Measurements from ENCODE around the gene GMDS.

The GMDS gene

GRCh38 chr6:1895721-1896120 is 349.7 kb downstream of the GMDS start:
- no peak for DNase-seq (ENCODE audit: low read depth in 2 of 2)

GRCh38 chr6:1894954-1895353 is 350.5 kb downstream of the GMDS start:
- no peak for DNase-seq (ENCODE audit: low read depth in 2 of 2)

DNA sequence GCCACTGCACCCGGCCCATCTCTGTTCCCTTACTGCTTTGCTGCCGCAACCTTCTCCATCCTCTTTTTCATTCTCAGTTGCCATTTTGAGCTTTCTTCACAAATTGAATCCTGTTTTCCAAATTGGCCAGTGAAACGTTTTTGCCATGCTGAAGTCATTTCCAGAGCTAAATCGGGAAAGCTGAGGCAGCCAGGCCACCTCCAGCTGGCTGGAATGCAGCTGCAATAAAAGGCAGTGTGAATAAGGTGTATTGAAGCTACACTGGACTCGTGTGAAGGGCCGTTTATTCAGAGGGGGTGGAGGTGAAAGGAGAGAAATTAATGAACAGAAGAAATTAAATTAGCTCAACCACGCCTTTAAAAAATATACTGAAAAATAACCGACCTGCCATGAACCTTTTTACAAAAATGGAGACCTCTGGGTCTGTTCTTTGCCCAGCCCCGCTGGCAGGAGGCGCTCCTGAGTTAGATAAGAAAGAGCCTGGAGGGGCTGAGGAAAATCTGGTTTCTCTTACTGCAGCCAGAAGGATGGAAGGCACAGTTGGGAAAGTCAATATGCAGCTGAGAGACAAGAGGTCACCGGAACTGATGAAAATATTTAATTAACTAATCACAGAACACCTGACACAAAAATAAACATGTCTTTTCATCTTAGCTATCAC is 351.8 kb downstream of the GMDS start:
- no peak for DNase-seq (ENCODE audit: low read depth in 2 of 2)

GRCh38 chr6:1892716-1893115 is 352.7 kb downstream of the GMDS start:
- DNase-seq (ENCODE audit: low read depth in 2 of 2), result no peak

- no peak for DNase-seq (ENCODE audit: low read depth in 2 of 2)
These were observed 354.4 kb downstream of the GMDS start for GRCh38 chr6:1890987-1891386.

- no peak for DNase-seq (ENCODE audit: low read depth in 2 of 2)
These were observed 355.3 kb downstream of the GMDS start for GRCh38 chr6:1890071-1890470.

DNA sequence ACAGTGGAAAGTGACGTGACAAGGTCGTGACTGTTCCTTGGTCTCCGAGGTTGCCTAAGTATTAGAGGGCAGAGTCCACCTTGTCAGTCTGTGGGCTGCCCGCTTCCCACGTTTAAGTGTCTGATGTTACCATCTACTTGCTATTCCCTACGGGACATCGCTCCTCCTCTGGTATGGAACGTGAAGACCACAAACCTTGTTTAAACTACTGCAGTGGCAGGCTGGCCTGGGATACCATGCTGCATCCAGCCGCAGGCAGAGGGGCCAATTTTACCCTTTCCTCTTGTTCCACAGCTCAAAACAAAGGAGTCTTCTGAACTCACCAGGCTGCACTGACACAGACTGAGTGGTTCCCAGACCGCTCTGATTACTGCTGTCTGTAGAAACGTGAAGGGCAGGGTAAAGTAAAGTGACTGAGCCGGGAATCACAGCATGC is 359.8 kb downstream of the GMDS start:
- no peak for DNase-seq (ENCODE audit: low read depth in 2 of 2)

- no peak for DNase-seq (ENCODE audit: low read depth in 2 of 2)
These were observed 361.1 kb downstream of the GMDS start for GRCh38 chr6:1884313-1884712.

GRCh38 chr6:1878330-1878729 is 367.1 kb downstream of the GMDS start:
- no peak for DNase-seq (ENCODE audit: low read depth in 2 of 2)

DNA sequence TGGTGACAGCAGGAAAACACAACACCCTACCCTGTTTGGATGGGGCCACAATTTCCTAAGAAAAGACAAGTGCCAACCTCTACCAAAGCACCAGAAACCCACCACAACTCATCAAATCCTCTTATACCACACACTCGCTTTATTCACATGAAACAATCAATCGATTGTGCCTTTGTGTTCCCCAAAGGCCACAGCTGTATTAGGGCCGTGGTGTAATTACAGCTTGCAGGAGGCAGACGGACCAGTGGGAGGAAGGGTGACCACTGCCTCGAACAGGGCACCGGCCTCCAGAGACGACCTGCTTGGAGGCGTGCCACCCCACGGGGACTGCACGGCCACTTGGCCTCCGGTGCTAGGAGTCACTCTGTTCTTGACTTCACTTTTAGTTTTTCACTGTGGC is 371.6 kb downstream of the GMDS start:
- no peak for DNase-seq (ENCODE audit: low read depth in 2 of 2)

DNA sequence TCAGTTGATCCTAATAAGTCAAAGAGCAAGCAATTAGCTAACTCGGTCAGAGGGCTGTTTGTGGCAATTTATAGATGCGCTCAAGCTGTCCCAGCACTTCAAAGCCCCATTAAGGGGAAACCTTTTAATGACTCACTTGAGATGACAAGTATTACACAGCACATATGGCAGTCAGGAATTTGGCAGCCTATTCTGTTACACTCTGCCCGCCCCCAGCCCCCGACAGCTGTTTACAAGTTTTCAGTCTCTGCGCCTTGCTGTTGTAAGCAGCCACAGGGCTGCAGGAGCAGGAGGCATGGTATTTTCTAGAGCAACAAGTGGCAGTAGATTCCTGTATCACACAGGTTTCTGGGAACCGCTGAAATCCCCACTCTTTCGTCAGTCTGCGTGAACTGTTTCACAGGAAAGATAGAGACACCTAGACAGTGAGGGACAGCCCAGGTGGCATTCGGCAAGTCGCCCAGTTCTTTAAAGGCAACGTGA is 372.7 kb downstream of the GMDS start:
- DNase-seq (ENCODE audit: low read depth in 2 of 2), result no peak

DNA sequence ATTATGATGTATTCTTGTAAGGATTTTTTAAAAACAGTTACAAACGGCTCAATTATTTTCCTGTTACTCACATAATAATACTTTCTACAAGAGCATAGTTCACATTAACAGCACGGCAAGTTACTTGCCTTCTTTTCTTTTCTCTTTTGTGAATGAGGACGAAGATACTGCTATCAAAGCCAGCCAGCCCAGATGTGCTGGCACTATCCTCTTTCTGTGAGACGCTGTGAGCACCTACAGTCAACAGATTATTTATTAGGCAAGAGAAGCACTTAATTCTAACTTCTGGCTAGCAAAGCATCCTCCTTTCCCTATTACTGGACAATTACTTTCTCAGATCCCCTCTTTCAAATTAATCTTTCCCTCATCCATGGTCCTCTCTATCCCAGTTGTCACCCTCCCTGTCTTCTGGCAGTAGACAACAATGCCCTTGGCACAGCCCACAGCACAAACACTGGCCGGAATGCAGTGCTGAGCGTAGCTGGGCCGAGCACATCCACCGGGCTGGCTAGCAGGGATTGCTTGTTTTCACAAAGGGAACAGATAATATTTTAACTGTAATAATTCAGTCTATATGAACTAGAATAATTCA is 373.6 kb downstream of the GMDS start:
- no peak for DNase-seq (ENCODE audit: low read depth in 2 of 2)

DNA sequence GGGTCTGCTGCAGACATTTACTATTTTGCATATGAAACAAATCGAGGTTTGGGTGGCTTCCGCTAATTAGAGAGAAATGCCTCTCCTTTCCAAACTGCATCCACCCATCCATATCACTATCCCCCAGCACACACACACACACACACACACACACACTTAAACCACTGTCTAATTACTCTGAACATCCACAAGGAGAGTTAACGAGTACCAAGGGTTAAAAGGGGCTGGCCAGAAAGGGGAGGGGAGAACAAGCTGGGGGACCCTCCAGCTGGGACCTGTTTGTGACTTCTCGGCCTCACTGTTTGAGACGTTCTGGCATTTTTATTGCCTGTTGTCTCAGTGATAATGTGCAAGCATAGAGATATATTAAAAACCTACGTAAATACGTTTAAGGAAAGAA is 374.5 kb downstream of the GMDS start:
- DNase-seq (ENCODE audit: low read depth in 2 of 2), result no peak

GRCh38 chr6:1870251-1870650 is 375.2 kb downstream of the GMDS start:
- DNase-seq (ENCODE audit: low read depth in 2 of 2), result no peak

DNA sequence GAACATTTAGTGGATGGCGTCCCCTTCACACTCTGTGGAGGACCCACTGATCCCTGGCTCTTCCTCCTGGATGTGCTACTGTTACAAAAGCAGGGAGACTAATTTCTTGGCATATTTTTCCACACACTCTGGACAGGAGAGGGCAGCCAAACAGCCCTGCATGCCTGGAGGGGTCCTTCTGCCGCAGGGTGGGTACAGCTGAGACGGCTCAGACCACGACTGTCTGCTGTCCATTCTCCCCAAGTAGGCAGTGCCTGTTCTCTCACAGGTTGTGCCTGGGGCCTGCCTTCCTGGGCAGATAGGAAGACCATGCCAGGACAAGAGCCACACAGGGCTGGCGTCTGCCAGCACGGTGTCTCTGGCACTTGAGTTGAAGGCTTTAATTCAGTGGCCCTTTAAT is 375.6 kb downstream of the GMDS start:
- no peak for DNase-seq (ENCODE audit: low read depth in 2 of 2)

DNA sequence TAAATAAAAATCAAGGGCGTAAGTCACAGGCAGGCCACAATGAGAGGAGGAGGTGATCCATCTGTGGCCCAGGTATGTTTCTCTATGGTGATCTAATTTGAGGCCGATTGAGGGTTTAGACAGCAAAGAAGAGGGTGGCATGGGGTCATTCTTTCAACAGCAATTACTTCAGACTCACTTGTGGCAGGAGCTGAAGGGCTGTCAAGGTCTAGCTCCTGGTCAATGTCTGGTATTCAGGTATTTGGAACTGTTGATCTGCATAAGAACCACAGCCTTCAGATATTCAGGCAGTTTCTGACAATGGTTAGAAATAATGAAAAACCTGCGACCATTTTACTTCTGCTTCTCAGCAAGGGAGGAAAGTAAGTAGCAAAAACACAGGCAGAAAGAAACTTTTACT is 376.1 kb downstream of the GMDS start:
- no peak for DNase-seq (ENCODE audit: low read depth in 2 of 2)

DNA sequence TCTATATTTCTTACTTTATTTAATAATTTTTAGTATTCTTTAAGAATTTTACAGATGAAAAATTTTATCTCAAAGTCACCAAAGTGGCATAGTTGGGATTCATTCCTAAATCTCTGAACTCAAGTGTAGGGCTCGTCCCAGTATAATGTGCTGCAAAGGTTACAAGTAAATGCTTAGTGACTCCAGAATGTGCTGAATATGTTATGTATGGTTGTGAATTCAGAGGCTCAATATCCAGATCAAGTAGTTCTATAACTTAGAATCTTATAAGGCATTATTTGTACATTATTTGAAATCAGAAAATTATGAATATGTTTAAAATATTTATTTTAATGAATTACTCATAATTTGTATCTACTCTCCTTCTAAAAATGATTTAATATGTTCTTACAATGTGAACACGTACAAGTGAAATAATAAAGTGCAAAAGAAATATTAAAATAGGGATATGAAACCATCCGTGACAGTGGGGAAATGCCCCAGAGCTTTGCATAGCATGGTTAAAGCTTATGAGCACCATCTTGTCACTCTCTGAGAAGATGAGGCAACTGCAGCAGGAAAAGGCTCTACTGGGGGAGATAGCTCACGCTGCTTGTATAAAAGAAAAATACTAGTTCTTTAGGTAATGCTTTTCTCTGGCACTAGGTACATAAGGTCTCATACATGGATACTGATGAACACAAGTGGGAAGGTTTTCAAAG is 376.7 kb downstream of the GMDS start:
- DNase-seq (ENCODE audit: low read depth in 2 of 2), result no peak

GRCh38 chr6:1867197-1867596 is 378.2 kb downstream of the GMDS start:
- no peak for DNase-seq (ENCODE audit: low read depth in 2 of 2)

- DNase-seq (ENCODE audit: low read depth in 2 of 2), result no peak
These were observed 379.8 kb downstream of the GMDS start for GRCh38 chr6:1865585-1865984.

- DNase-seq (ENCODE audit: low read depth in 2 of 2), result no peak
These were observed 380.9 kb downstream of the GMDS start for GRCh38 chr6:1864496-1864895.

- DNase-seq (ENCODE audit: low read depth in 2 of 2), result no peak
These were observed 383.0 kb downstream of the GMDS start for GRCh38 chr6:1862411-1862810.

DNA sequence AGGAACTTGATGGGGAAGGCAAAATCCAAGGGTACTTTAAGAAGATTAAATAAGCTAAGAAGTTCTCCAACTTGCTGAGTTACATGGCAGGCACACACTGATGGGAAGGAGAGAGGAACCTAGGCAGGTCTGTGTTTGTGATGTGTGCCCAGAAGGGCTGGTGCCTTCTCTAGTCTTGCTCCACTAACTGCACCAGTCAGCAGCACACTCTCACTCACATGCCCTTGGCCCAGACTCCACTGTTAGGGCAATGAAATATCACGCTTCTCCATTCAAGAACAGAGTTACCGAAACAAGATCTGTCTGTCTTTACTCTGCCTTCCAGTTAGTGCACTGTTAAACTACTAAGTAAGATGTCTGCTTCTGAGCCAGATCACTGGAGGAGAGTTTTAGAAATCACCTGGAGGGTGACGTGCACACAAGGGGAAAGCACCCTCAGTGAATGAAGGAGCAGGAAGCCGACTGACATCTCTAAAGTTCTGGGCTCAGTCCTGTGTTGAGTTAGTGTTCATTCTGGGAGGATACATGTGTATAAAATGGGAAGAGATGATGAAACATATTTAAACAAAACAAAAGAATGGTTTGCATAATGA is 384.6 kb downstream of the GMDS start:
- no peak for DNase-seq (ENCODE audit: low read depth in 2 of 2)

DNA sequence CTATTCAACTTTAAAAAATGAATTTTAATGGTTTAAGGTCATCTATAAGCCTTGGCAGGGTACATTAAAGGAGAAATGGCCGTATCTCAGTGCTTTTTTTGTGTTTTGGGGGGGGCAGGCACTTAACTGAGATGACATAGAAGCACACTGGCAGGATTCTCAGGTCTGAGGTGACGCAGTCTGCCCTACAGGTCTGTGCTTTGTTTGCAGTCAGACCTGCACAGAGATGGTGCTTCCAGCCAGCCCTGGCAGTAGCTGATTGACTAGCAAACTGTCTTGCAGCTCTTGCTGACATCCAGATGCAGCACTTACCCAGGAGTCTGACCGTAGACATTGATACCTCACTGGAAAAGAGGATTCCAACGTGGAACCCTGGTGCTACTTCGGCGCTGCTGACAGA is 386.5 kb downstream of the GMDS start:
- no peak for DNase-seq (ENCODE audit: low read depth in 2 of 2)
